Measurements from ENCODE around the gene KHDC3L.

Gene KHDC3L

DNA sequence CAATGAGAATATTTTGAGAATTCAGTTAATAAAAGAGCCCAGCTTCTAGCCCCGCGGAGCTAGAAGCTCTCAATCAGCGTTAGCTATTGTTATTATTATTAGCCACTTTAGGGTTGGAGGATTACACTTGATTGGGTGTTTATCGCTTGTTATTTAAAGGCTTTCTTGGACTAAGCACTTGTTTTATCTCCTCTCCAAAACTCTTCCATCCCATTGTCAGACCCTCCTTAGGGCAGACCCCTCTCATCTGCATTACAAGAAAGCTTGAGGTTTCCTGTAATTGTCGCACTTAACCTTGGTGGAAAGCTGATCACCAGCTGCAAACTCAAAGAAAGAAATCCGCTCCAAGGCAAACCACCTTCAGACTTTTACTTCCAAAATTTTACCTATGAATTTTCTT, 13.1 kb upstream of the KHDC3L start:
- Histone ChIP-seq H2BK12ac (ENCODE audit: low read length in 2 of 2) (no peak overlapping the region), H3K4me2 (ENCODE audit: low read length, poor library complexity, severe bottlenecking) (no peak overlapping the region), H3K4me1 (ENCODE audit: control insufficient read depth, insufficient read depth, low read depth, low read length) (no peaks in the 10 kb centered on the region), H4K91ac (ENCODE audit: low read length) (no peak overlapping the region), H2BK120ac (ENCODE audit: low read depth, low read length) (no peak overlapping the region), H3K4ac (ENCODE audit: low read depth in 1 of 2, low read length in 2 of 2) (no peak overlapping the region), H4K8ac (ENCODE audit: low read length) (no peak overlapping the region), H3K27me3 (ENCODE audit: control insufficient read depth in 1 of 2, insufficient read depth in 1 of 2, low read length in 2 of 2) (peaks cover 8 to 49% of the 10 kb centered on the region in 2 experiments), H3K23ac (ENCODE audit: low read length in 2 of 2) (no peak overlapping the region), H3K9me3 (ENCODE audit: control insufficient read depth, low read length) (no peaks in the 10 kb centered on the region), H3K4me3 (ENCODE audit: insufficient read depth in 1 of 2, low read depth in 1 of 2, low read length in 2 of 2) (no peak overlapping the region), H3K79me1 (replicated peaks; ENCODE audit: low read length, poor library complexity, severe bottlenecking) (no peaks in the 10 kb centered on the region), H3K36me3 (ENCODE audit: control insufficient read depth in 1 of 2, insufficient read depth in 2 of 2, low read depth in 1 of 2, low read length in 2 of 2) (no peaks in the 10 kb centered on the region), H3K9ac (ENCODE audit: low read length) (no peak overlapping the region), H2AK5ac (ENCODE audit: low read length, severe bottlenecking) (no peak overlapping the region), H2BK15ac (ENCODE audit: low read depth, poor library complexity, severe bottlenecking) (no peak overlapping the region), H2BK5ac (ENCODE audit: low read depth, low read length, poor library complexity, severe bottlenecking) (no peak overlapping the region), H3K18ac (ENCODE audit: low read depth in 1 of 2, low read length in 2 of 2) (no peak overlapping the region), H3K14ac (ENCODE audit: low read length in 2 of 2) (no peak overlapping the region), H3K27ac (ENCODE audit: low read length, poor library complexity, severe bottlenecking) (no peak overlapping the region), H2AFZ (ENCODE audit: low read depth, low read length) (no peak overlapping the region)
- 12% methylated on average over 1 of the region's 6 CpGs for WGBS
- DNase-seq: no peak

GRCh38 chr6:73353636-73354593, 8.5 kb upstream of the KHDC3L start, which contains the start of gene DPPA5:
Gene DPPA5, minus strand, starts transcription at chr6:73354276. Its CDS starts 51 bp downstream, at chr6:73354225.
- Histone ChIP-seq H2AFZ (ENCODE audit: low read depth, low read length) (no peak within 1 kb of the TSS), H3K4me3 (ENCODE audit: insufficient read depth in 1 of 2, low read depth in 1 of 2, low read length in 2 of 2) (no peak within 1 kb of the TSS), H2BK120ac (ENCODE audit: low read depth, low read length) (no peak within 1 kb of the TSS), H3K79me1 (replicated peaks; ENCODE audit: low read length, poor library complexity, severe bottlenecking) (no peaks in the 10 kb centered on the region), H3K4ac (ENCODE audit: low read depth in 1 of 2, low read length in 2 of 2) (no peak within 1 kb of the TSS), H3K36me3 (ENCODE audit: control insufficient read depth in 1 of 2, insufficient read depth in 2 of 2, low read depth in 1 of 2, low read length in 2 of 2) (no peaks in the 10 kb centered on the region), H2BK12ac (ENCODE audit: low read length in 2 of 2) (no peak within 1 kb of the TSS), H3K4me2 (ENCODE audit: low read length, poor library complexity, severe bottlenecking) (no peak within 1 kb of the TSS), H3K18ac (ENCODE audit: low read depth in 1 of 2, low read length in 2 of 2) (no peak within 1 kb of the TSS), H2AK5ac (ENCODE audit: low read length, severe bottlenecking) (no peak within 1 kb of the TSS), H3K27ac (ENCODE audit: low read length, poor library complexity, severe bottlenecking) (no peak within 1 kb of the TSS), H2BK5ac (ENCODE audit: low read depth, low read length, poor library complexity, severe bottlenecking) (no peak within 1 kb of the TSS), H2BK15ac (ENCODE audit: low read depth, poor library complexity, severe bottlenecking) (no peak within 1 kb of the TSS), H3K9me3 (ENCODE audit: control insufficient read depth, low read length) (no peaks in the 10 kb centered on the region), H3K9ac (ENCODE audit: low read length) (no peak within 1 kb of the TSS), H3K27me3 (ENCODE audit: control insufficient read depth in 1 of 2, insufficient read depth in 1 of 2, low read length in 2 of 2) (peaks cover 8 to 27% of the 10 kb centered on the region in 2 experiments), H3K4me1 (ENCODE audit: control insufficient read depth, insufficient read depth, low read depth, low read length) (no peaks in the 10 kb centered on the region), H3K14ac (ENCODE audit: low read length in 2 of 2) (no peak within 1 kb of the TSS), H3K23ac (ENCODE audit: low read length in 2 of 2) (no peak within 1 kb of the TSS), H4K91ac (ENCODE audit: low read length) (no peak within 1 kb of the TSS), H4K8ac (ENCODE audit: low read length) (no peak within 1 kb of the TSS)
- WGBS: 92% methylated on average over 58 of the region's 59 CpGs
- no peak for DNase-seq

DNA sequence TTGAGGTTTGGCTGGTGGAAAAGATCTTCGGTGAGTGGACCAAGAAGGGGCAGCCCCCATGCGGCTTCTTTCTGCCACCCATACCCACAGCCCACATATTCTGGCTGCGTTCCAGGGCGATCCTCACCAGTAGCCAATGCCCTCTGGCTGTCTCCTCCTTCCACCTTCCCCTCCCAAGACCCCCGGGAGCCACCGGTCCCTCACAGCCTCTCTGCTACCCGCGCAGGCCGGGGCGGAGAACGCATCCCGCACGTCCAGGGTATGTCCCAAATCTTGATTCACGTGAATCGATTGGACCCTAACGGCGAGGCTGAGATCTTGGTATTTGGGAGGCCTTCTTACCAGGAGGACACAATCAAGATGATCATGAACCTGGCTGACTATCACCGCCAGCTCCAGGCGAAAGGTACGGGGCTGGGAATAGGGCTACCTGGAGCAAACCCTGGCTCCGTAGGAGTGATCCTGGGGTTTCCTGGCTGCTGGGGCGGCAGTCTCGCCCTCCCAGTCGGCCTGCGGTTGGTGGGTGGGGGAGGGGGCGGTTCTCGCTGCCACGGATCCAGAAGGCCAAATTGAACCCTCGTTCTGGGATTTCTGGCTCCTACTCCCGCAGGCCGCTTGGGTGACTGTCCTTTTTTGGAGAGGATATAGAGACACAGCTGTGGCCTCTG, 545 bp downstream of the KHDC3L start:
- H3K23ac ChIP-seq (ENCODE audit: low read length in 2 of 2): no peak overlapping the region
- H4K91ac ChIP-seq (ENCODE audit: low read length): no peak overlapping the region
- no peak overlapping the region for H3K27ac ChIP-seq (ENCODE audit: low read length, poor library complexity, severe bottlenecking)
- no peak overlapping the region for H2BK12ac ChIP-seq (ENCODE audit: low read length in 2 of 2)
- no peak overlapping the region for H3K14ac ChIP-seq (ENCODE audit: low read length in 2 of 2)
- H3K9ac ChIP-seq (ENCODE audit: low read length): no peak overlapping the region
- H4K8ac ChIP-seq (ENCODE audit: low read length): no peak overlapping the region
- no peak overlapping the region for H2BK15ac ChIP-seq (ENCODE audit: low read depth, poor library complexity, severe bottlenecking)
- WGBS: 94% methylated on average over 31 of the region's 31 CpGs
- H2BK120ac ChIP-seq (ENCODE audit: low read depth, low read length): no peak overlapping the region
- no peak overlapping the region for H3K4me3 ChIP-seq (ENCODE audit: insufficient read depth in 1 of 2, low read depth in 1 of 2, low read length in 2 of 2)
- no peak overlapping the region for H3K18ac ChIP-seq (ENCODE audit: low read depth in 1 of 2, low read length in 2 of 2)
- H3K79me1 ChIP-seq (replicated peaks; ENCODE audit: low read length, poor library complexity, severe bottlenecking): no peaks in the 10 kb centered on the region
- no peaks in the 10 kb centered on the region for H3K9me3 ChIP-seq (ENCODE audit: control insufficient read depth, low read length)
- no peak overlapping the region for H2AK5ac ChIP-seq (ENCODE audit: low read length, severe bottlenecking)
- H3K4ac ChIP-seq (ENCODE audit: low read depth in 1 of 2, low read length in 2 of 2): no peak overlapping the region
- no peaks in the 10 kb centered on the region for H3K27me3 ChIP-seq (ENCODE audit: control insufficient read depth in 1 of 2, insufficient read depth in 1 of 2, low read length in 2 of 2)
- H2BK5ac ChIP-seq (ENCODE audit: low read depth, low read length, poor library complexity, severe bottlenecking): no peak overlapping the region
- H3K4me1 ChIP-seq (ENCODE audit: control insufficient read depth, insufficient read depth, low read depth, low read length): no peaks in the 10 kb centered on the region
- H3K4me2 ChIP-seq (ENCODE audit: low read length, poor library complexity, severe bottlenecking): no peak overlapping the region
- no peak overlapping the region for H2AFZ ChIP-seq (ENCODE audit: low read depth, low read length)
- no peak for DNase-seq
- H3K36me3 ChIP-seq (ENCODE audit: control insufficient read depth in 1 of 2, insufficient read depth in 2 of 2, low read depth in 1 of 2, low read length in 2 of 2): no peaks in the 10 kb centered on the region

DNA sequence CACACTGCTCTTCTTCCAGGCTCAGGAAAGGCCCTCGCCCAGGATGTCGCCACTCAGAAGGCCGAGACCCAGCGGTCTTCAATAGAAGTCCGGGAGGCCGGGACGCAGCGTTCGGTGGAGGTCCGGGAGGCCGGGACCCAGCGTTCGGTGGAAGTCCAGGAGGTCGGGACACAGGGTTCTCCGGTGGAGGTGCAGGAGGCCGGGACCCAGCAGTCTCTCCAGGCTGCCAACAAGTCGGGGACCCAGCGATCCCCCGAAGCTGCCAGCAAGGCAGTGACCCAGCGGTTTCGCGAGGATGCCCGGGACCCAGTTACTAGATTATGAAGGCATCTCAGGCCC, 1.0 kb downstream of the KHDC3L start:
- H3K79me1 ChIP-seq (replicated peaks; ENCODE audit: low read length, poor library complexity, severe bottlenecking): no peaks in the 10 kb centered on the region
- H3K14ac ChIP-seq (ENCODE audit: low read length in 2 of 2): no peak overlapping the region
- no peak overlapping the region for H2BK120ac ChIP-seq (ENCODE audit: low read depth, low read length)
- H3K4ac ChIP-seq (ENCODE audit: low read depth in 1 of 2, low read length in 2 of 2): no peak overlapping the region
- no peak overlapping the region for H2AK5ac ChIP-seq (ENCODE audit: low read length, severe bottlenecking)
- no peak overlapping the region for H3K18ac ChIP-seq (ENCODE audit: low read depth in 1 of 2, low read length in 2 of 2)
- H3K23ac ChIP-seq (ENCODE audit: low read length in 2 of 2): no peak overlapping the region
- no peak overlapping the region for H4K91ac ChIP-seq (ENCODE audit: low read length)
- no peak for DNase-seq
- WGBS: 94% methylated on average over 23 of the region's 23 CpGs
- H3K27me3 ChIP-seq (ENCODE audit: control insufficient read depth in 1 of 2, insufficient read depth in 1 of 2, low read length in 2 of 2): no peaks in the 10 kb centered on the region
- no peaks in the 10 kb centered on the region for H3K9me3 ChIP-seq (ENCODE audit: control insufficient read depth, low read length)
- H4K8ac ChIP-seq (ENCODE audit: low read length): no peak overlapping the region
- H3K4me3 ChIP-seq (ENCODE audit: insufficient read depth in 1 of 2, low read depth in 1 of 2, low read length in 2 of 2): no peak overlapping the region
- no peak overlapping the region for H2BK5ac ChIP-seq (ENCODE audit: low read depth, low read length, poor library complexity, severe bottlenecking)
- no peak overlapping the region for H3K27ac ChIP-seq (ENCODE audit: low read length, poor library complexity, severe bottlenecking)
- no peaks in the 10 kb centered on the region for H3K36me3 ChIP-seq (ENCODE audit: control insufficient read depth in 1 of 2, insufficient read depth in 2 of 2, low read depth in 1 of 2, low read length in 2 of 2)
- no peaks in the 10 kb centered on the region for H3K4me1 ChIP-seq (ENCODE audit: control insufficient read depth, insufficient read depth, low read depth, low read length)
- no peak overlapping the region for H2BK12ac ChIP-seq (ENCODE audit: low read length in 2 of 2)
- no peak overlapping the region for H3K4me2 ChIP-seq (ENCODE audit: low read length, poor library complexity, severe bottlenecking)
- H2AFZ ChIP-seq (ENCODE audit: low read depth, low read length): no peak overlapping the region
- H3K9ac ChIP-seq (ENCODE audit: low read length): no peak overlapping the region
- no peak overlapping the region for H2BK15ac ChIP-seq (ENCODE audit: low read depth, poor library complexity, severe bottlenecking)

Data from mesenchymal stem cell (in vitro differentiated cells and primary cell).